Measurements from ENCODE around the gene PCDHGA8. TPM values are rescaled to one million over a fixed set of nuclear protein-coding genes. Genes with fewer than 3 reads are reported as not detected.
"Not testable (repeated sequence)": the region's sequence is repeated elsewhere in the genome, so short reads cannot be mapped to it uniquely, and the experiment has no call there.

Gene PCDHGA8
- total and polyA plus RNA-seq, 4 experiments from 2014 or later, result 0.17 TPM; not detected in 3

DNA sequence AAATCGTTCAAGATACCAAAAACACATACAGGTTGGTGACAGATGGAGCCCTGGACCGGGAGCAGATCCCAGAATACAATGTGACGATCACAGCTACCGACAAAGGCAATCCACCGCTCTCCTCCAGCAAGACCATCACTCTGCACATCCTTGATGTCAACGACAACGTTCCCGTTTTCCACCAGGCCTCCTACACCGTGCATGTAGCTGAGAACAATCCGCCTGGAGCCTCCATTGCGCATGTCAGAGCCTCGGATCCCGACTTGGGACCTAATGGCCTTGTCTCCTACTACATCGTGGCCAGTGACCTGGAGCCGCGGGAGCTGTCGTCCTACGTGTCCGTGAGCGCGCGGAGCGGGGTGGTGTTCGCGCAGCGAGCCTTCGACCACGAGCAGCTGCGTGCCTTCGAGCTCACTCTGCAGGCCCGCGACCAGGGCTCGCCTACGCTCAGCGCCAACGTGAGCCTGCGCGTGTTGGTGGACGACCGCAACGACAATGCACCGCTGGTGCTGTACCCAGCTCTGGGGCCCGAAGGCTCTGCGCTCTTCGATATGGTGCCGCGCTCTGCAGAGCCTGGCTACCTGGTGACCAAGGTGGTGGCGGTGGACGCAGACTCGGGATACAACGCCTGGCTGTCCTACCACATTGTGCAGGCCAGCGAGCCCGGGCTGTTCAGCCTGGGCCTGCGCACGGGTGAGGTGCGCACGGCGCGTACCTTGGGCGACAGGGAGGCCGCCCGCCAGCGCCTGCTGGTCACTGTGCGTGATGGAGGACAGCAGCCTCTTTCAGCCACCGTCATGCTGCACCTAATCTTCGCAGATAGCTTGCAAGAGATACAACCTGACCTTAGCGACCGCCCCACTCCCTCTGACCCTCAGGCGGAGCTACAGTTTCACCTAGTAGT, 20.6 kb upstream of the PCDHGA8 start:
- Mint-ChIP-seq H3K9me3 (peaks cover 0 to 69% (median 50%) of the 10 kb centered on the region in 8 donors), H3K27ac (peak overlapping the region in 1 of 7 donors; percentile 13), H3K36me3 (peaks cover 6 to 7% of the 10 kb centered on the region in 2 donors), H3K4me3 (no peak overlapping the region), H3K4me1 (peaks cover 4 to 11% (median 8%) of the 10 kb centered on the region in 4 donors), H3K27me3 (peaks cover 41 to 42% of the 10 kb centered on the region in 2 donors)
- DNase-seq, result no peak
- Histone ChIP-seq H3K27me3 (ENCODE audit: insufficient read depth, low read length) (peaks cover 18% of the 10 kb centered on the region), H3K36me3 (ENCODE audit: insufficient read depth, low read length) (no peaks in the 10 kb centered on the region), H3K9me3 (ENCODE audit: control insufficient read depth in 1 of 2, low read length in 2 of 2) (no peaks in the 10 kb centered on the region), H3K4me1 (ENCODE audit: insufficient read depth, low read length) (peaks cover 6% of the 10 kb centered on the region), H3K4me3 (ENCODE audit: low read length in 2 of 2) (no peak overlapping the region), H3K27ac (ENCODE audit: low read depth, low read length) (no peak overlapping the region)
- CTCF ChIA-PET (ENCODE audit: partially characterized antibody), result interaction anchor here (1.0 to 2.5 kb wide), 3 partner anchors 8 to 153 kb away, joined by 3 to 17 read pairs (median 3); no protein-coding TSS in a partner anchor
- POLR2A ChIA-PET (ENCODE audit: partially characterized antibody), result no interaction called here
- intact Hi-C loops (cut with micrococcal nuclease), result no loop called here

DNA sequence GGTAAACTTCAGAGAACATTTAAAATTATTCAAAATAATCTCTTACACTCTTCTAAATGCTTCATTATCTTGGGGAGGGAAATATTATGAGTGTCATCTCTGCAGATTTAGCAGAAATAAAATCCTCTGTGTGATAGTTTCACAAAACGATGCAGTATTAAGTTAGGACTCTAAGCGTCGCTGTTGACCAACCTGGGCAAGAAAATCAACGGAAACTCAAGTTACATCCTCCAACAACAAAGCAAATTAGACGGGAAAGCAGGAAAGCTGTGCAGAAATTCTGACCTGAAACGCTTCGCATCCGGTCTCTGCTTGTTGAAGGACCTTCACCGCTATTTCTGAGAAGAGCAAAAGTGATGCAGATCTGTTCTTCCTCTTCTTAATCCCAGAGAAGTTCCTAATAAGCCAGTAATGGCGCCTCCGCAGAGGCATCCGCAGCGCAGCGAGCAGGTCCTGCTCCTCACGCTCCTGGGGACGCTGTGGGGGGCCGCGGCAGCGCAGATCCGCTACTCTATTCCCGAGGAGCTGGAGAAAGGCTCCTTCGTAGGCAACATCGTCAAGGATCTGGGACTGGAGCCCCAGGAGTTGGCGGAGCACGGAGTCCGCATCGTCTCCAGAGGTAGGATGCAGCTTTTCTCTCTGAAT, 18.6 kb upstream of the PCDHGA8 start, which contains the start of gene PCDHGA6:
Gene PCDHGA6, plus strand, starts transcription at position 219 of the 645 bp plus-strand sequence. Its CDS starts 193 bp downstream, at position 412.
- Histone ChIP-seq H3K36me3 (ENCODE audit: insufficient read depth, low read length) (no peaks in the 10 kb centered on the region), H3K4me1 (ENCODE audit: insufficient read depth, low read length) (peaks cover 6% of the 10 kb centered on the region), H3K27me3 (ENCODE audit: insufficient read depth, low read length) (peaks cover 9% of the 10 kb centered on the region), H3K4me3 (ENCODE audit: low read length in 2 of 2) (no peak within 1 kb of the TSS), H3K27ac (ENCODE audit: low read depth, low read length) (no peak within 1 kb of the TSS), H3K9me3 (ENCODE audit: control insufficient read depth in 1 of 2, low read length in 2 of 2) (no peaks in the 10 kb centered on the region)
- intact Hi-C loops (cut with micrococcal nuclease), result no loop called here
- ChIA-PET POLR2A (ENCODE audit: partially characterized antibody) (no interaction called here), CTCF (ENCODE audit: partially characterized antibody) (interaction anchor here (0.9 to 2.2 kb wide), 4 partner anchors 39 to 193 kb away, joined by 3 to 8 read pairs (median 4); partner anchors contain the start of genes PCDHGA1 and PCDHGA10)
- DNase-seq, result no peak
- no peak within 1 kb of the TSS for H3K27ac Mint-ChIP-seq
- H3K4me1 Mint-ChIP-seq, result peaks cover 4 to 11% (median 8%) of the 10 kb centered on the region in 4 donors
- peaks cover 34 to 36% of the 10 kb centered on the region in 2 donors for H3K27me3 Mint-ChIP-seq
- peak within 1 kb of the TSS in 7 of 8 donors; percentile 12 to 64 (median 61) for H3K4me3 Mint-ChIP-seq
- H3K9me3 Mint-ChIP-seq, result peaks cover under 1 to 82% (median 51%) of the 10 kb centered on the region in 8 donors
- H3K36me3 Mint-ChIP-seq, result peaks cover 6 to 7% of the 10 kb centered on the region in 2 donors

DNA sequence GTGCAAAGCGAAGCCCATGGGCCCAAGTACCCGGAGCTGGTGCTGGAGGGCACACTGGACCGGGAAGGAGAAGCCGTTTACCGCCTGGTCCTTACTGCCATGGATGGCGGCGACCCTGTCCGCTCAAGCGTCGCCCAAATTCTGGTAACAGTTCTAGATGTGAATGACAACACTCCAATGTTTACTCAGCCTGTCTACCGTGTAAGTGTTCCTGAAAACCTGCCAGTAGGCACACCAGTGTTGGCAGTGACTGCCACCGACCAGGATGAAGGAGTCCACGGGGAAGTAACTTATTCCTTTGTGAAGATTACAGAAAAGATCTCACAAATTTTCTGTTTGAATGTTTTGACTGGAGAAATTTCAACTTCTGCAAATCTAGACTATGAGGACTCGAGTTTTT, 17.8 kb upstream of the PCDHGA8 start:
- POLR2A ChIA-PET (ENCODE audit: partially characterized antibody), result no interaction called here
- Mint-ChIP-seq H3K4me3 (peak overlapping the region in 2 of 8 donors; percentile 9 to 33), H3K9me3 (peaks cover 2 to 82% (median 54%) of the 10 kb centered on the region in 8 donors), H3K27ac (no peak overlapping the region), H3K27me3 (peaks cover 36 to 38% of the 10 kb centered on the region in 2 donors), H3K4me1 (peaks cover 3 to 9% (median 8%) of the 10 kb centered on the region in 4 donors), H3K36me3 (peaks cover 6 to 7% of the 10 kb centered on the region in 2 donors)
- DNase-seq, result no peak
- intact Hi-C loops (cut with micrococcal nuclease), result no loop called here
- CTCF ChIA-PET (ENCODE audit: partially characterized antibody), result interaction anchor here (1.5 to 2.2 kb wide), 2 partner anchors 149 to 192 kb away, joined by 4 to 8 read pairs; no protein-coding TSS in a partner anchor
- Histone ChIP-seq H3K36me3 (ENCODE audit: insufficient read depth, low read length) (no peaks in the 10 kb centered on the region), H3K4me3 (ENCODE audit: low read length in 2 of 2) (no peak overlapping the region), H3K4me1 (ENCODE audit: insufficient read depth, low read length) (peaks cover 6% of the 10 kb centered on the region), H3K27ac (ENCODE audit: low read depth, low read length) (no peak overlapping the region), H3K9me3 (ENCODE audit: control insufficient read depth in 1 of 2, low read length in 2 of 2) (no peaks in the 10 kb centered on the region), H3K27me3 (ENCODE audit: insufficient read depth, low read length) (peaks cover 9% of the 10 kb centered on the region)

DNA sequence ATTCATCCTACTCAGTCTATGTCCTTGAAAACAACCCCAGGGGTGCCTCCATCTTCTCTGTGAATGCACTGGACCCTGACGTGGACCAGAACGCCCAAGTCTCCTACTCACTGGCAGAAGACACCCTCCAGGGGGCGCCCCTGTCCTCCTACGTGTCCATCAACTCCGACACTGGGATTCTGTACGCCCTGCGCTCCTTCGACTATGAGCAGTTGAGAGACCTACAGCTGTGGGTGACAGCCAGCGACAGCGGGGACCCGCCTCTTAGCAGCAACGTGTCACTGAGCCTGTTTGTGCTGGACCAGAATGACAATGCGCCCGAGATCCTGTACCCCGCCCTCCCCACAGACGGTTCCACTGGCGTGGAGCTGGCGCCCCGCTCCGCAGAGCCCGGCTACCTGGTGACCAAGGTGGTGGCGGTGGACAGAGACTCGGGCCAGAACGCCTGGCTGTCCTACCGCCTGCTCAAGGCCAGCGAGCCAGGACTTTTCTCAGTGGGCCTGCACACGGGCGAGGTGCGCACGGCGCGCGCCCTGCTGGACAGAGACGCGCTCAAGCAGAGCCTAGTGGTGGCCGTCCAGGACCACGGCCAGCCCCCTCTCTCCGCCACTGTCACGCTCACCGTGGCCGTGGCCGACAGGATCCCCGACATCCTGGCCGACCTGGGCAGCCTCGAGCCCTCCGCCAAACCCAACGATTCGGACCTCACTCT, 16.8 kb upstream of the PCDHGA8 start:
- H3K36me3 Mint-ChIP-seq; H3K27me3 ChIP-seq (ENCODE audit: insufficient read depth, low read length); H3K9me3 ChIP-seq (ENCODE audit: control insufficient read depth in 1 of 2, low read length in 2 of 2); H3K27ac ChIP-seq (ENCODE audit: low read depth, low read length); H3K4me1 ChIP-seq (ENCODE audit: insufficient read depth, low read length); intact Hi-C loops (cut with micrococcal nuclease); DNase-seq; H3K4me3 Mint-ChIP-seq; H3K27ac Mint-ChIP-seq; H3K4me3 ChIP-seq (ENCODE audit: low read length in 2 of 2); H3K4me1 Mint-ChIP-seq; POLR2A ChIA-PET (ENCODE audit: partially characterized antibody); H3K36me3 ChIP-seq (ENCODE audit: insufficient read depth, low read length): not testable (repeated sequence)
- peaks cover 2 to 80% (median 55%) of the 10 kb centered on the region in 8 donors for H3K9me3 Mint-ChIP-seq
- CTCF ChIA-PET (ENCODE audit: partially characterized antibody), result interaction anchor here (1.5 to 2.2 kb wide), 2 partner anchors 148 to 191 kb away, joined by 4 to 8 read pairs; no protein-coding TSS in a partner anchor
- H3K27me3 Mint-ChIP-seq, result peaks cover 32% of the 10 kb centered on the region in 2 donors

DNA sequence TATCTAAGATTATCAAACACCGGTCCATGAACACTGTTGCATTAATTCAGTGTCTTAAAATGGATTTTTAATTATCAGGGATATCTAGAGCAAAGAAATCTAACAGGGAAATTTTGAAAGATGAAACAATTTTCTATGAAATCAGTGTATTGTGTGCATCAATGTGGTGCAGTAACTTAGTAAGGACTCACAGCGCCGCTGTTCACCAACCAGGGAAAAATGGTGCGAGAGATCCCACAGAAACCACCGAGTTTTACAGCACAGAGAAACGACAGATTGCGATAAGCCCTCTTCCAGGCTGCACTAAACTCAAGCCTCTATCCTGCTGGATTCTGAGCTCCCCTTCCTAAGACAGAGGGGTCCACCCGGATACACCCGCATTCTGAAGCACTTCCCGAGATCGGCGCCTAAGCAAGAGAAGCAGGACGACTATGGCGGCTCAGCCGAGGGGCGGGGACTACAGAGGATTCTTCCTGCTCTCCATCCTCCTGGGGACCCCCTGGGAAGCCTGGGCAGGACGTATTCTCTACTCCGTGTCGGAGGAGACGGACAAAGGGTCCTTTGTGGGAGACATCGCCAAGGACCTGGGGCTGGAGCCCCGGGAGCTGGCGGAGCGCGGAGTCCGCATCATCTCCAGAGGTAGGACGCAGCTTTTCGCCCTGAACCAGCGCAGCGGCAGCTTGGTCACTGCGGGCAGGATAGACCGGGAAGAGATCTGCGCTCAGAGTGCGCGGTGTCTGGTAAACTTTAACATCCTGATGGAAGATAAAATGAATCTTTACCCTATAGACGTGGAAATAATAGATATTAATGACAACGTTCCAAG, 9.8 kb upstream of the PCDHGA8 start, which contains the start of gene PCDHGA7:
Gene PCDHGA7, plus strand, starts transcription at position 274 of the 826 bp plus-strand sequence. Its CDS starts 158 bp downstream, at position 432.
- peaks cover 0 to 2% (median 0%) of the 10 kb centered on the region in 4 donors for H3K4me1 Mint-ChIP-seq
- intact Hi-C loops (cut with micrococcal nuclease), result no loop called here
- Histone ChIP-seq H3K27me3 (ENCODE audit: insufficient read depth, low read length) (peaks cover 19% of the 10 kb centered on the region), H3K4me1 (ENCODE audit: insufficient read depth, low read length) (no peaks in the 10 kb centered on the region), H3K9me3 (ENCODE audit: control insufficient read depth in 1 of 2, low read length in 2 of 2) (peaks cover 0 to 3% of the 10 kb centered on the region in 2 donors), H3K27ac (ENCODE audit: low read depth, low read length) (no peak within 1 kb of the TSS), H3K36me3 (ENCODE audit: insufficient read depth, low read length) (no peaks in the 10 kb centered on the region), H3K4me3 (ENCODE audit: low read length in 2 of 2) (peak within 1 kb of the TSS in 1 of 2 donors; percentile 23)
- DNase-seq, result no peak
- no peak within 1 kb of the TSS for H3K27ac Mint-ChIP-seq
- H3K9me3 Mint-ChIP-seq, result peaks cover 2 to 82% (median 54%) of the 10 kb centered on the region in 8 donors
- peaks cover 3 to 6% of the 10 kb centered on the region in 2 donors for H3K36me3 Mint-ChIP-seq
- H3K27me3 Mint-ChIP-seq, result peaks cover 40 to 45% of the 10 kb centered on the region in 2 donors
- ChIA-PET CTCF (ENCODE audit: partially characterized antibody) (no interaction called here), POLR2A (ENCODE audit: partially characterized antibody) (no interaction called here)
- H3K4me3 Mint-ChIP-seq, result peak within 1 kb of the TSS; percentile 36 to 81 (median 66)

DNA sequence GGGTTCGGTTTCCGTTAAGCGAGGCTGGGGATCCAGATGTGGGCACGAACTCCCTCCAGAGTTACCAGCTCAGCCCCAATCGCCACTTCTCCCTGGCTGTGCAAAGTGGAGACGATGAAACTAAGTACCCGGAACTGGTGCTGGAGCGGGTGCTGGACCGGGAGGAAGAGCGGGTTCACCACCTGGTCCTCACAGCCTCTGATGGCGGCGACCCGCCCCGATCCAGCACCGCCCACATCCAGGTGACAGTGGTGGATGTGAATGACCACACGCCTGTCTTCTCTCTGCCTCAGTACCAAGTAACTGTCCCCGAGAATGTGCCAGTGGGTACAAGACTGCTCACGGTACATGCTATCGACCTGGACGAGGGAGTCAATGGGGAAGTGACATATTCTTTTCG, 9.1 kb upstream of the PCDHGA8 start:
- Mint-ChIP-seq H3K4me1 (peaks cover 0 to 2% (median under 1%) of the 10 kb centered on the region in 4 donors), H3K9me3 (peaks cover 2 to 84% (median 55%) of the 10 kb centered on the region in 8 donors), H3K27ac (no peak overlapping the region), H3K27me3 (peaks cover 42 to 47% of the 10 kb centered on the region in 2 donors), H3K36me3 (peaks cover 3 to 6% of the 10 kb centered on the region in 2 donors), H3K4me3 (peak overlapping the region in 2 of 8 donors; percentile 24 to 72)
- H3K4me1 ChIP-seq (ENCODE audit: insufficient read depth, low read length), result no peaks in the 10 kb centered on the region
- ChIA-PET CTCF (ENCODE audit: partially characterized antibody) (no interaction called here), POLR2A (ENCODE audit: partially characterized antibody) (no interaction called here)
- no peak overlapping the region for H3K27ac ChIP-seq (ENCODE audit: low read depth, low read length)
- intact Hi-C loops (cut with micrococcal nuclease), result no loop called here
- no peaks in the 10 kb centered on the region for H3K36me3 ChIP-seq (ENCODE audit: insufficient read depth, low read length)
- no peak for DNase-seq
- no peak overlapping the region for H3K4me3 ChIP-seq (ENCODE audit: low read length in 2 of 2)
- H3K27me3 ChIP-seq (ENCODE audit: insufficient read depth, low read length), result peaks cover 19% of the 10 kb centered on the region
- peaks cover 0 to 3% of the 10 kb centered on the region in 2 donors for H3K9me3 ChIP-seq (ENCODE audit: control insufficient read depth in 1 of 2, low read length in 2 of 2)

Data from CD4-positive, alpha-beta memory T cell (primary cell).